Left lung (tissue), 10 donors: ENCODE data around the gene DSC1. TPM values are rescaled to one million over a fixed set of nuclear protein-coding genes. Genes with fewer than 3 reads are reported as not detected.

ENCODE experiments used
- ATAC-seq: fragments of 200-7000 bp; cut with Tn5 transposase; one replicate; pipeline ENCODE4 v1.9.1; 2020; ENCODE audit warnings: moderate library complexity
- DNase-seq, 4 donors: peaks; one replicate each; pipeline ENCODE4 v3.0.0-alpha.2; 2013 to 2020
- H3K27ac ChIP-seq, 2 donors: fragments of 200-600 bp; sonication (generic) in 1 of 2; one replicate each; pipeline versions ENCODE4 v1.5.0 to v1.8.0; 2020 to 2021
- H3K27me3 ChIP-seq, 2 donors: fragments of 200-600 bp; sonication (generic) in 1 of 2; one replicate each; pipeline versions ENCODE4 v1.5.0 to v1.8.0; 2020 to 2021
- H3K36me3 ChIP-seq, 2 donors: fragments of 200-600 bp; sonication (generic) in 1 of 2; one replicate each; pipeline versions ENCODE4 v1.5.0 to v1.8.0; 2020 to 2021
- H3K4me1 ChIP-seq, 2 donors: fragments of 200-600 bp; one replicate each; pipeline ENCODE4 v1.8.0; 2021
- H3K4me3 ChIP-seq, 2 donors: fragments of 200-600 bp; sonication (generic) in 1 of 2; one replicate each; pipeline versions ENCODE4 v1.5.0 to v1.8.0; 2020 to 2021; ENCODE audit warnings: mild to moderate bottlenecking in 1 of 2
- H3K9me3 ChIP-seq, 2 donors: fragments of 200-600 bp; sonication (generic) in 1 of 2; one replicate each; pipeline versions ENCODE4 v1.5.0 to v1.8.0; 2020 to 2021
- intact Hi-C, 2 donors: fragments of 100-400 bp; cut with DNase I; formaldehyde crosslinking; loops; one replicate each; pipeline versions ENCODE4 v1.11.2 to v1.14.2; 2022
- polyA plus RNA-seq, 6 donors: library from polyadenylated mRNA; unstranded; fragments of 120-200 nt; gene quantifications; one replicate each; pipeline ENCODE4 v1.2.1, GENCODE V29; 2013; ENCODE audit not compliant: insufficient read length in 6 of 6
- total RNA-seq, 2 donors: library from RNA; stranded (reverse); fragmentation: NEBNext Ultra II Directional; extraction: Animal tissue kit (Norgen Biotek cat#: 25700); gene quantifications; one replicate each; pipeline ENCODE4 v1.2.1, GENCODE V29; 2021
- TF ChIP-seq, protein P1 (sequence below), 2 donors: fragments of 200-600 bp; sonication (generic) in 1 of 2; IDR thresholded peaks; one replicate each; pipeline versions ENCODE4 v1.5.0 to v1.8.0; 2021; ENCODE audit warnings: antibody characterized with exemption in 2 of 2
- donor health status: DM: no; HTN: yes; CAD: no.
- donor health status: DM: no; HTN: no; CAD: no.

DSC1 gene
- total and polyA plus RNA-seq, 8 donors = 0.07 TPM; not detected in 7

DNA sequence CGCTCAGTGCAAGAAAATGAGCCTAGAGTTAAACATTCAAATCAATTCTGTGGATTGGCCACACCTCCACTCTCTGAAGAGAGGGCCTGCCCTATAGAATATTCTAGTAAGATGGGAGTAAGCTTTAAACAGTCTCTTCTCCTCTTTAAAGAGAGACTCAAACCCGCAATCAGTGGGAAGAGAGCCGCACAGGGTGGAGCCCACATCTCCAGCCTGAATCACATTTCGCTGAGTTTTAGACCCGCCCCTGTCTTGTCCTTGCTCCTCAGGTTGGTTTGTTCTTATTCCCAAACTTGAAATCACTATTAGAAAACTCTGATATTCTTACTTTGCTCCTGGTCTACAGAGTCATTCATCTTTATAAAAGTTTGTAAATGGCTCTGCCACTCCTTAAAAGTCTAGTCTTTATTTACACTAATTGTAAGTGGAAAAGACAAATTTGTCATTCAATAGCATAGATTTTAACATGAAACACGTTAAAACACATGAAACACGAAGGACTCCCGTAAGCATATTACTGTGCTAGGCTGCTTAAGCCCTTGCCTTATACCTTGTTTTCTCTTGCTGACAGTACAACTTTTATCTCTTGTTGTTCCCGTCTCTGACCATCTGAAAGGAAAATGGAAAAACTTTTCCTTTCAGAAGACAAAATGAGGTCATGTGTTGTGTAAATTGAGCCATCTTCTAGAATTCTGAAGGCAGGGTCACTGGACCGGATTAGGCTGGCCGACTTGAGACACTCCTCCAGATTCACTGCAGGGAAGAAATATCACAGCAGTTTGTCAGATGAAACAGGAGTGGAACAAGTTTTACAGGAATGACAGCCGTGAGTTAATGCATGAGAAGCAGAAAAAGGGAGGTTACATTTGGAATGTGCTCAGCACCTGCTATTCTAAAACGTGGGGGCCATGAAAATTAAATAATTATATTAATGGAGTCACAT lies 5.6 kb downstream of the DSC1 start:
- Histone ChIP-seq H3K4me1 (no peaks in the 10 kb centered on the region), H3K36me3 (no peaks in the 10 kb centered on the region), H3K27me3 (no peaks in the 10 kb centered on the region), H3K4me3 (no peak overlapping the region), H3K27ac (no peak overlapping the region), H3K9me3 (no peaks in the 10 kb centered on the region)
- ATAC-seq (no peak), DNase-seq (no peak)
- TF ChIP-seq, protein P1, sequence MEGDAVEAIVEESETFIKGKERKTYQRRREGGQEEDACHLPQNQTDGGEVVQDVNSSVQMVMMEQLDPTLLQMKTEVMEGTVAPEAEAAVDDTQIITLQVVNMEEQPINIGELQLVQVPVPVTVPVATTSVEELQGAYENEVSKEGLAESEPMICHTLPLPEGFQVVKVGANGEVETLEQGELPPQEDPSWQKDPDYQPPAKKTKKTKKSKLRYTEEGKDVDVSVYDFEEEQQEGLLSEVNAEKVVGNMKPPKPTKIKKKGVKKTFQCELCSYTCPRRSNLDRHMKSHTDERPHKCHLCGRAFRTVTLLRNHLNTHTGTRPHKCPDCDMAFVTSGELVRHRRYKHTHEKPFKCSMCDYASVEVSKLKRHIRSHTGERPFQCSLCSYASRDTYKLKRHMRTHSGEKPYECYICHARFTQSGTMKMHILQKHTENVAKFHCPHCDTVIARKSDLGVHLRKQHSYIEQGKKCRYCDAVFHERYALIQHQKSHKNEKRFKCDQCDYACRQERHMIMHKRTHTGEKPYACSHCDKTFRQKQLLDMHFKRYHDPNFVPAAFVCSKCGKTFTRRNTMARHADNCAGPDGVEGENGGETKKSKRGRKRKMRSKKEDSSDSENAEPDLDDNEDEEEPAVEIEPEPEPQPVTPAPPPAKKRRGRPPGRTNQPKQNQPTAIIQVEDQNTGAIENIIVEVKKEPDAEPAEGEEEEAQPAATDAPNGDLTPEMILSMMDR (IDR thresholded peaks at IDR 0.05) = no peak
- intact Hi-C loops = no loop called here

DNA sequence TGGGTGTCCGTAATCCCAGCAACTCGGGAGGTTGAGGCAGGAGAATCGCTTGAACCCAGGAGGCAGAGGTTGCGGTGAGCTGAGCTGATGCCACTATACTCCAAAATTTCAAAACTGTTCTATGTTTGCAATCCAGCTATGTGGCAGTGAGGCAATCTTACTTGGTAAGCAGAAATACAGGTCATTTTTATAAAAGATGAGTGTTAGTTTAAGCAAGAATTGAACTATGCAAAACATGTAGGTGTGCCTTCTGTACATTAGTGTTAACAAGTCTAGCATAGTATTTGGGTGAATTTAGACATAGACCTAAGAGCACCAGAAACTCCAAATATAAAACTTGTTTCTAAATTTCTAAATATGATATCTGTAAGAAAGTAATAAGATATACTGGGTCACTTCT lies 7.2 kb downstream of the DSC1 start:
- Histone ChIP-seq H3K36me3 (no peaks in the 10 kb centered on the region), H3K9me3 (no peaks in the 10 kb centered on the region), H3K27me3 (no peaks in the 10 kb centered on the region), H3K27ac (no peak overlapping the region), H3K4me1 (no peaks in the 10 kb centered on the region), H3K4me3 (no peak overlapping the region)
- TF ChIP-seq, protein P1 (IDR thresholded peaks at IDR 0.05) = no peak
- ATAC-seq = no peak
- intact Hi-C loops = no loop called here
- DNase-seq = no peak

DNA sequence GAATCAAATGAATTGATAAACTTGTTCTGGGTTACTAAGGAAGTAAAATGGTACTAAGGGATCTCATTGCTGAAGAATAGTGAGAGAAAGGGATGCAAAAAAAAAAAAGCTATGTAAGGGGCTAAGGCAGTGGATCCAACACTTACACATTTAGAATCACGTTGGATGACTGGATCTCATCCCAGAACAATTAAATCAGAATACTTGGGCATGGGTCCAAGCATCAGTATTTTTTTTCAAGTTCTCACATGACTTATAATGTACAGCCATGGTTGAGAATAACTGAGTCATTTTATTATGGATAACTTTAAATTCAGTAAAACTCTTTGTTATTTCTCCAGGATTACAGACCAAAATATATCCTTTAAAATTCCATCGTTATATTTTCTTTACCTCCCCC lies 8.5 kb downstream of the DSC1 start:
- H3K27ac ChIP-seq = no peak overlapping the region
- intact Hi-C loops = no loop called here
- H3K4me1 ChIP-seq = no peaks in the 10 kb centered on the region
- no peaks in the 10 kb centered on the region for H3K27me3 ChIP-seq
- TF ChIP-seq, protein P1 (IDR thresholded peaks at IDR 0.05) = no peak
- no peak for ATAC-seq
- H3K9me3 ChIP-seq = no peaks in the 10 kb centered on the region
- no peaks in the 10 kb centered on the region for H3K36me3 ChIP-seq
- H3K4me3 ChIP-seq = no peak overlapping the region
- DNase-seq = no peak

DNA sequence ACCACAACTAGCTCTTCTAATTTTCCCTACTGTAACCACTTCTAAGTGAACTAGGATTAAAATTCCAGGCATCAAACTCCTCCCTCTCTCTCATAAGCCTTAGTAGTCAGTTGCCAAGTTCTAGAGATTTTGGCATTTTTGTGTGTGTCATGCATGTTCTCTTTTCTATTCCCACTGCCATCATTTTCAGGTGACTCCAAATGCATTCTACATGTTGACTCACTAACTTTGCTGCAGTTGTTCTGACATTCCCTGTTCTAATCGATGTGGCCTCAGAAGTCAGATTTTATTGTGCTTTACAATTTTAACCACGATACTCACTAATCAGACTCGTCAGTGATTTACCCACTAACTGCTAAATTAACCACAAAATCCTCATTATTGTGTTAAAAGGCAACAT lies 13.3 kb downstream of the DSC1 start:
- no peaks in the 10 kb centered on the region for H3K4me1 ChIP-seq
- intact Hi-C loops = no loop called here
- H3K27me3 ChIP-seq = no peaks in the 10 kb centered on the region
- no peak overlapping the region for H3K27ac ChIP-seq
- ATAC-seq = no peak
- DNase-seq = no peak
- TF ChIP-seq, protein P1 (IDR thresholded peaks at IDR 0.05) = no peak
- H3K36me3 ChIP-seq = no peaks in the 10 kb centered on the region
- no peak overlapping the region for H3K4me3 ChIP-seq
- H3K9me3 ChIP-seq = no peaks in the 10 kb centered on the region

DNA sequence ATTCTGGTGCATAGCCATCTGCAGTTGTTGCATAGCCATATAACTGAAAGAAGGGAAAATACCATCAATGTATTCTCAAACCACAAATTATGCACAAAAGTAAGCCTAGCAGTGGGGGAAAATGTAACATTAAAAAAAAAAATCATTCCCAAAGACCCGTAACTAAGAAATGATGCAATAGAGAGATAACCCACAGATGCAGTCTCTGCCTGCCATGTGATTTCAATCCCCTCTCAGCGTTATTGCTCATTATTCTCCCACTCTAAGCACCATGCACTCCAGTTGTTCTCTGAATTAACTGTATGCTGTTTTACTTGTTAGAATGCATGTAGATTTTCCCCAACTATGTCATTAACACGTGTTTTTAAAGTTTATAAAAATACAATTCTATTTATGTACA lies 14.1 kb downstream of the DSC1 start:
- ATAC-seq (no peak), DNase-seq (no peak)
- H3K4me1 ChIP-seq = no peaks in the 10 kb centered on the region
- H3K36me3 ChIP-seq = no peaks in the 10 kb centered on the region
- H3K9me3 ChIP-seq = no peaks in the 10 kb centered on the region
- no peaks in the 10 kb centered on the region for H3K27me3 ChIP-seq
- TF ChIP-seq, protein P1 (IDR thresholded peaks at IDR 0.05) = no peak
- H3K4me3 ChIP-seq = no peak overlapping the region
- intact Hi-C loops = no loop called here
- no peak overlapping the region for H3K27ac ChIP-seq
